Lung (tissue), 12 donors: ENCODE data around the gene BCAT1. TPM values are rescaled to one million over a fixed set of nuclear protein-coding genes. Genes with fewer than 3 reads are reported as not detected.

Source experiments
- ATAC-seq: fragments of 200-7000 bp; cut with Tn5 transposase; one replicate; pipeline ENCODE4 v1.9.1; 2020; ENCODE audit warnings: moderate number of reproducible peaks; ENCODE audit not compliant: insufficient read depth, low FRiP score
- DNase-seq, 3 donors: peaks; one replicate each; pipeline ENCODE4 v3.0.0-alpha.2; 2013 to 2017
- H3K27ac ChIP-seq, 2 donors: one replicate each; pipeline ENCODE4 v1.5.1; 2013; ENCODE audit warnings: mild to moderate bottlenecking in 2 of 2, moderate library complexity in 2 of 2, control low read depth in 1 of 2, inconsistent platforms in 1 of 2, low read depth in 1 of 2, low read length in 1 of 2
- H3K27me3 ChIP-seq, 3 donors: one replicate each; pipeline ENCODE4 v1.5.1; 2013; ENCODE audit warnings: low read length in 2 of 3; ENCODE audit not compliant: control insufficient read depth in 3 of 3, insufficient read depth in 3 of 3
- H3K36me3 ChIP-seq, 4 donors: one replicate each; pipeline ENCODE4 v1.5.1; 2013; ENCODE audit warnings: low read length in 4 of 4, mild to moderate bottlenecking in 1 of 4, moderate library complexity in 1 of 4; ENCODE audit not compliant: control insufficient read depth in 4 of 4, insufficient read depth in 4 of 4
- H3K4me1 ChIP-seq, 5 donors: one replicate each; pipeline ENCODE4 v1.5.1; 2013; ENCODE audit warnings: low read length in 5 of 5, mild to moderate bottlenecking in 2 of 5, moderate library complexity in 1 of 5; ENCODE audit not compliant: control insufficient read depth in 5 of 5, insufficient read depth in 5 of 5
- H3K4me3 ChIP-seq: one replicate; pipeline ENCODE4 v1.5.1; 2013; ENCODE audit warnings: mild to moderate bottlenecking, control low read depth, moderate library complexity
- H3K9ac ChIP-seq, 2 donors: one replicate each; pipeline ENCODE4 v1.5.1; 2013; ENCODE audit warnings: low read length in 2 of 2, control low read depth in 1 of 2; ENCODE audit not compliant: insufficient read depth in 1 of 2
- H3K9me3 ChIP-seq, 4 donors: one replicate each; pipeline ENCODE4 v1.5.1; 2013; ENCODE audit warnings: low read length in 3 of 4, mild to moderate bottlenecking in 1 of 4, moderate library complexity in 1 of 4; ENCODE audit not compliant: control insufficient read depth in 4 of 4, insufficient read depth in 3 of 4
- CTCF ChIP-seq: IDR thresholded peaks from 2 replicates; pipeline ENCODE4 v1.5.1; 2012; ENCODE audit warnings: mild to moderate bottlenecking; ENCODE audit errors: control extremely low read depth, extremely low read depth
- WGBS, 2 donors: extraction: QIAGEN DNeasy Blood & Tissue Kit; methylation state at CpG; one replicate each; pipeline ENCODE4 v1.1.7; 2013; 5-methylcytosine and 5-hydroxymethylcytosine counted together
- polyA plus RNA-seq, 2 donors: library from polyadenylated mRNA; stranded (reverse); fragments of 200-250 nt; gene quantifications; one replicate each; pipeline ENCODE4 v1.2.1, GENCODE V29; 2013
- total RNA-seq, 2 donors: library from RNA; depleted of rRNA in 1 of 2; stranded (reverse); fragments of >200 nt in 1 of 2; gene quantifications; one replicate each; pipeline ENCODE4 v1.2.1, GENCODE V29; 2014 to 2021
- donor health status: control.
- donor health status: control.
- donor health status: Bipolar disorder and iron deficiency.
- donor health status: healthy.
- donor health status: DM: yes; HTN: yes; CAD: no.

Gene BCAT1
- total and polyA plus RNA-seq, 4 donors, result 11.7 to 94.9 (median 40.9) TPM

GRCh38 chr12:24889411-24889810 is 59.5 kb downstream of the BCAT1 start:
- WGBS, 2 donors, result 87 to 96% methylated on average over 3 of the region's 3 CpGs

GRCh38 chr12:24888813-24889212 is 60.1 kb downstream of the BCAT1 start:
- H3K27ac ChIP-seq, result no peak overlapping the region
- TF ChIP-seq CTCF, result no peak
- DNase-seq (no peak), ATAC-seq (no peak)
- H3K36me3 ChIP-seq, result peaks cover 0 to 3% (median 0%) of the 10 kb centered on the region in 4 donors
- no peak overlapping the region for H3K9ac ChIP-seq
- WGBS, 2 donors, result 85 to 90% methylated on average over 5 of the region's 5 CpGs
- H3K9me3 ChIP-seq, result no peaks in the 10 kb centered on the region
- H3K27me3 ChIP-seq, result no peaks in the 10 kb centered on the region
- H3K4me1 ChIP-seq, result no peaks in the 10 kb centered on the region
- no peak overlapping the region for H3K4me3 ChIP-seq

More at GRCh38 chr12:24889411-24889810, 59.5 kb downstream of the BCAT1 start:
- TF ChIP-seq CTCF, result no peak
- H3K27ac ChIP-seq, result no peak overlapping the region
- no peaks in the 10 kb centered on the region for H3K27me3 ChIP-seq
- H3K4me1 ChIP-seq, result peaks cover 0 to under 1% (median 0%) of the 10 kb centered on the region in 5 donors
- H3K9me3 ChIP-seq, result no peaks in the 10 kb centered on the region
- H3K36me3 ChIP-seq, result peaks cover 0 to 3% (median 0%) of the 10 kb centered on the region in 4 donors
- H3K9ac ChIP-seq, result no peak overlapping the region
- H3K4me3 ChIP-seq, result no peak overlapping the region
- ATAC-seq (no peak), DNase-seq (no peak)

GRCh38 chr12:24884911-24885310 is 64.0 kb downstream of the BCAT1 start:
- ATAC-seq (no peak), DNase-seq (no peak)
- no peak overlapping the region for H3K9ac ChIP-seq
- no peak overlapping the region for H3K27ac ChIP-seq
- no peak for TF ChIP-seq CTCF
- WGBS, 2 donors, result 96 to 99% methylated on average over 3 of the region's 3 CpGs
- no peak overlapping the region for H3K4me3 ChIP-seq
- H3K4me1 ChIP-seq, result no peaks in the 10 kb centered on the region
- H3K36me3 ChIP-seq, result peaks cover 0 to under 1% (median 0%) of the 10 kb centered on the region in 4 donors
- H3K9me3 ChIP-seq, result no peaks in the 10 kb centered on the region
- no peaks in the 10 kb centered on the region for H3K27me3 ChIP-seq
